SW480 (cell line): Measurements from ENCODE around the gene KCNQ1OT1.
"Not testable (repeated sequence)": the region's sequence is repeated elsewhere in the genome, so short reads cannot be mapped to it uniquely, and the experiment has no call there.

Experiments used
- DNase-seq: peaks from one replicate; pipeline ENCODE4 v3.0.0-alpha.2; 2016; ENCODE audit warnings: low spot score

The KCNQ1OT1 gene

DNA sequence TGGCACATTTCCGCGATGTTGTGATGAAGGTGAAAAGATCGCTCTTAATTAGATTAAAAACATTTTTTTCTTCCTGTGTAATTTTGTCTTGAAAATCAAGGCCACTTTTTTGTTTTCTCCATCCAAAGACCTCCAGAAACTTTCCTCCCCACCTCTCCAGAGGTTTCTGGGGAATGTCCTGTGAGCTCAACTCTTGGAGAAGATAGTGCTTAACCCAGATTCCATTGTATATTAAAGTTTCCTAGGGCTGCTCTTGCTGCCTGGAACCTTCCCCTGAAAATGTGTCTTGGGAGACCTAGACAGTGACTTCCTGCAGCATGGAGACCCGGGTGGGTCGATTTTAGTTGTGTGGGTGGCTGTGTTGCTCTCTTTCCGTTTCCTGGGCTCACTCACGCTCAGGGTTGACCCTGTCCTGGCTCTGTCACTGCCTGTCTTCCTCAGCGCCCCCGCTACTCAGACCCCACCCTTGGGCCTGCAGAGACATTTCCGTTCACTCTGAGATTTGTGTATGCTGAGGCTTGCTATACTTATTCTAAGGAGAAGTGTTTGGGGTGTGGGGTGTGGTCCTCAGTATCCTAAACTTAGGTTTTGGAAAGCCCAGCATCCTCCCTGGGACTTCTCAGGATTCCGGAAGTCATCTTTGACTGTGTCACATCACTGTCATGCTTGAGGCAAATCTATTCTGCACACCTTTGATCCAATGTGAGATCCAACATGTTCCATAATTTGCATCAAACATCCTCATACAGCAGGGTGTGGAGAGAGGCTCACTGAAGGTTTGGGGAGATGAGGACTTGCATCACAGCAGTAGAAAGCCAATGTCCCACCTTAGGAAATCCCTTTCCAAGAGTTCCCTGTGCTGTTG is 47.2 kb downstream of the KCNQ1OT1 start:
- DNase-seq: no peak

DNA sequence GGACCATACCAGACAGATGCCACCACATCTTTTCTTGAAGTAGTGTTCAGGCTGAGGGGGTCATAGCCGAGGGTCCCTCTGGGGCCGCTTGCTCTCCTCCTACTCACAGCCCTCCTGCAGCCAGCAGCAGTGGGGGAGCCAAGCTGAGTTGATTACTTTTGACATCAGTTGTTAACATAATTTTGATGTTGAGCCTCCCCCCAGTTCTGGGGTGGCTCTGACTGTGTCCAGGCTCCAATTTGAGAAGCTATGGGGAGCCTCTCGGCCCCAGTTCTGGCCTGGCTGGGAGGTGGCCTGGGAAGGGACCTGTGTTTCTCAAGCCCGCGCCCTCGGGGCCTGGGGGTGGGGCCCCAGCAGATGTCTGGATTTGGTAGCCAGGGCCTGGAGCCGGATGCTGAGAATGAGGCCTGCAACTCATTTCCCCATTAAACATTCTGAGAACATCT is 47.9 kb downstream of the KCNQ1OT1 start:
- DNase-seq: no peak

DNA sequence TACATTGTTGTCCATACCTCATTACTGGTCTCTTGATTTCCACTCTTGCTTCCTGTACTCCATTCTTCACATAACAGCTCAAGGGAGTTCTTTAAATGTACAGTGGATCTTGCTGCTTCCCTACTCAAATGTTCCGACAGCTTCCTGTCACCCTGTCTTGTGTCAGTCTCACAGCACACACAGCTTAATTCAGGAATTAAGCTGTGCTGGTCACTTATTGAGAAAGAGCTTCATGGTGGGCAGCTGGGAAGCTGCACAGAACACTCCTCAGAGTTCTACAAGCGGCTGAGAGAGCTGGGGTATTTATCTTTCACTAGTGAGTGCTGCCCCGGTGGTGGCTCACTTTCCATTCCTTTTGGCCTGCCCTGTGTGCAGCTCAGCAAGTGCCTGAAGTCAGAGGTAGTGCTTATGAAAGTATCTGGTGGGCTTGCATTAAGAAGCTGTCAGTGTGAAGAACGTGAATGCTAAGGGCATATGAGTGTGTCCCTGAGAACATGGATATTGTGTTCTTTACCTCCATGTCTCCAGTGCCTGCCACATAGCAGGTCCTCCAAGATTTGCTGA is 48.7 kb downstream of the KCNQ1OT1 start:
- no peak for DNase-seq

DNA sequence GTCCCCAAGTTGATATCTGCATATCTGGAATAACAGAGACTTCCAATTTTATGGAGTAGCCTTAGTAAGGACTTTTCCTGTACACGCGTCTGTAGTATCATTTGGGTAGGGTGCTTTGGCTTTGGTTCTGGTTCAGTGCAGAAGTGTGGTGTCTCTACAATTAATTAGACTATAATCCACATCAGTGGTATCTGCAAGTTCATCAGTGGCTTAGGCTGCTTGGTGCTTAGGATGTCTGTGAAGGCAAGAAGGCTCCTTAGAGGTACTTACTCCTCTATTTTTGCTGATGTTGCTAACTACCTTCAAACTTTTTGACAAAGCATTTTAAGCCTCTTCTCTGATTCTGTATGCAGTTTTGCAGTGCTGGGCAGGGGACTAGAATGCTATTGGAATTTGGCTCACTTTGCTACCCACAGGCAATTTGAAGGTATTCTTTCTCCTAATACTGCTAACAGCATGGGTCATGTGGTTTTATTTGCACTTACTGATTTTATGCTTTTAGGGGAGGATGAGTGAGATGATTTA is 49.4 kb downstream of the KCNQ1OT1 start:
- DNase-seq: no peak

DNA sequence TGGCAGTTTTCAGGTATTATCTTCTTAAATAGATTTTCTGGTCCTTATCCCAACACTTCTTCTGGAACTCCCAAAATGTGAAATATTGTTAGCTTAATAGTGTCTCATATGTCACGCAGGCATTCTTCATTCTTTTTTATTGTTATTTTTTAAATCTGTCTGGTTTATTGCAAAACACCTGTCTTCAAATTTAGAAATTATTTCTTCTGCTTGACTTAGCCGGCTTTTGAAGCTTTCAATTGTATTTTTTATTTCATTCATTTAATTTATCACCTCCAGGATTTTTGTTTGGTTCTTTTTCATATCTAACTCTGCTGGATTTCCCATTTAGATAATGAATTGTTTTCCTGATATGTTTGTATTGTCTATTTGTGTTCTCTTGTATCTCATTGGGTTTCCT is 49.9 kb downstream of the KCNQ1OT1 start:
- DNase-seq: no peak

DNA sequence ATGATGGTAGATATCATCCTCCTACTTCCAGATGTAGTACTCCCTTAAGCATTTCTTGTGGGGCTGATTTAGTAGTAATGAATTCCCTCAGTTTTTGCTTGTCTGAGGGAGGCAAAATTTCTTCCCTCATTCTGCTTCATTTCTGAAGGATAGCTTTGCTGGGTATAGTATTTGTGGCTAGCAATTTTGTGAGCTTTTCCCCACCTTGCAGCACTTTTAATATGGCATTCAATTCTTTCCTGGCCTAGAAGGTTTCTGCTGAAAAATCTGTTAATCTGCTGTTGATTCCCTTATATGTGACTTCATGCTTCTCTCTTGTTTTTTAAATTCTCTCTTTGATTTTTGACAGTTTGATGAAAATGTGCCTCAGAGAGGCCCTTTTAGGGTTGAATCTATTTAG is 50.4 kb downstream of the KCNQ1OT1 start:
- DNase-seq: no peak

DNA sequence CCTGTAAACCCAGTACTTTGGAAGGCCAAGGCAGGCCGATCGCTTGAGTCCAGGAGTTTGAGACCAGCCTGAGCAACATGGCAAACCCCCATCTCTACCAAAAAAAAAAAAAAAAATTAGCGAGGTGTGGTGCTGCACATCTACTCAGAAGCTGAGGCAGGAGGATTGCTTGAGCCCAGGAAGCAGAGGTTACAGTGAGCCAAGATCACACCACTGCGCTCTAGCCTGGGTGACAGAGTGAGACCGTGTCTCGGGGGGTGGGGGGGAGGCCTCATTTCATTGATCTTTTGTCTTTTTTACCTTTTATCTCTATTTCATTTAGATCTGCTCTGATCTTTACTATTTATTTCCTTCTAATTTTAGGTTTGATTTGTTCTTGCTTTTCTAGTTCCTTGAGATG is 51.8 kb downstream of the KCNQ1OT1 start:
- DNase-seq: no peak

DNA sequence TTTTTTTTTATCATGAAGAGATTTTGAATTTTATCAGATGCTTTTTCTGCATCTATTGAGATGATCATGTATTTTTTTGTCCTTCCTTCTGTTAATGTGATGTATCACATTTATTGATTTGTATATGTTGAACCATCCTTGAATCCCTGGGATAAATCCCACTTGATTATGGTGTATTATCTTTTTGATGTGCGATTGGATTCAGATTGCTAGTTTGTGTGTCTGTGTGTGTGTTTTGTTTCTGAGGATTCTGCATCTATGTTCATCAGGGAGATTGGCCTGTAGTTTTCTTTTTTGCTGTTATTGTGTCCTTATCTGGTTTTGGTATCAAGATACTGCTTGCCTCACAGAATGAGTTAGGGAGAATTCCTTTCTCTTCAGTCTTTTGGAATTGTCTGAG is 52.6 kb downstream of the KCNQ1OT1 start:
- no peak for DNase-seq

DNA sequence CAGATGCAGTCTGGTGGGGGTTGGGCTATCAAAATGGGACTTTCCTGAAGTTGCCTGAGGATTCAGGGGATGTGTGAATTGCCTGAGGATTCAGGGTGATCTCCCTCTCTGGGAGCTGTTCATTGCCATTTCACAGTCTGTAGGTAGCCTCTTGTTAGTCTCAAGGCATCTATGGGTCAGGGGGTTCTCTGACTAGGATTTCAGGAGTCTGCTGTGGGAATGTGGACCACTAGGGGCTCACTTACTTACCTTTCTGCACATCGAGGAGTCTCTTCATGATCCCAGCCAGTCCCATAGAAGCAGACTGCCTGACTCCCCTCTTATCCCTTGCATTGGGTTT is 54.0 kb downstream of the KCNQ1OT1 start:
- no peak for DNase-seq

DNA sequence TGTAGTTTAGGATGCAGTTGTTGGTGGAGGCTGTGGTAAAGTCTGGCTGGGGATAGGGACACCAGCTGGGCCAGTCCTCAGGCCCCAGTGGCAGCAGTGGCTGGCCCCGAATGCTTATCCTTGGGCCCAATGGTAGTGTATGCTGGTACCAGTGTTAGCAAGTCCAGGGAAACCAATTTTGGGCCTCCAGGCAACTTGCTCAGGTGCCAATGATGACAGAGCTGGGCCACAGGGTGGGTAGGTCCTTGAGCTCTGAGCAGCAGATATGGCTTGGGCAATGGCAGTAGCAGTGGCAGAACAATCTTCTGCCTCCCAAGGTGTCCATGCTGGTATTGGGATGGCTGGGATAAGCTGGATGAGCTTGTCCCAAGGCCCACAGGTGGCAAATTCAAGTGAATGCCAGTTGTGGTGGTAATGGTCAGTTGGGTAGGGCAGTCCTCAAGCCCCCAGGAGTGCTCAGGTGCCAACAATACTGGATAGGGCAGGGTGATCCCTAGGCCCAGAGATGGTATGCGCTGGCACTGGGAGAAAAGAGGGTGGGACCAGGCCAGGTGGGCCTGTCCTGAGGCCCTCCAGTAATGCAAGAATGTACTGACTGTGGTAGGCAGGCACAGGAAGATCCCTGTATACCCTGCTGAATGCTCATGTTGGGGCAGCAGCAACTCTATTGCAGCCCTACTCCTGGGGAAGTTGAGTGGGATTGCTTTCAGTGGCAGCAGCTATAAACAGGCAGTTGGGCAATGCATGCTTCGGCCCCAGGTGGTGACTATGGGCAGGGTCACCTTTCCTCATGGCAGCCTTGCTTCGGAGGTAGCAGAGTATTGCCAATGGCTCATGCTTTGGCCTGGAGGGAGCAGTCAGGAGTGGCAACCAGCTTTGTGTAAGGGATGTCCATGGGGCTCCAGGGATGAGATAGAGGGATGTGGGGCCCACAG is 54.7 kb downstream of the KCNQ1OT1 start:
- no peak for DNase-seq

DNA sequence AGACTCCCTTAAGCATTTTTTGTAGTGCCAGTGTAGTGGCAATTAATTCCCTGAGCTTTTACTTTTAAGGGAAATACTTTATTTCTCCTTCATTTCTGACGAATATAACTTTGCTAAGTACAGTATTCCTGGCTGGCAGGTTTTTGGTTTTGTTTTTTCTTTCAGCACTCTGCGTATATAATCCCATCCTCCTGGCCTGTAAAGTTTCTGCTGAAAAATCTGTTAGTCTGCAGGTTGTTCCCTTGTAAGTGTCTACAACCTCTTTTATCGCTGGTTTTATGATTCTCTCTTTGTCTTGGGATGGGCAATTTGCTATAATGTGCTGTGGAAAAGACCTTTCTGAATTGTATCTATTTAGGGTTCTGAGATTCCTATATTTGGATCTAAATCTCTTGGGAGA is 56.0 kb downstream of the KCNQ1OT1 start:
- DNase-seq: no peak

DNA sequence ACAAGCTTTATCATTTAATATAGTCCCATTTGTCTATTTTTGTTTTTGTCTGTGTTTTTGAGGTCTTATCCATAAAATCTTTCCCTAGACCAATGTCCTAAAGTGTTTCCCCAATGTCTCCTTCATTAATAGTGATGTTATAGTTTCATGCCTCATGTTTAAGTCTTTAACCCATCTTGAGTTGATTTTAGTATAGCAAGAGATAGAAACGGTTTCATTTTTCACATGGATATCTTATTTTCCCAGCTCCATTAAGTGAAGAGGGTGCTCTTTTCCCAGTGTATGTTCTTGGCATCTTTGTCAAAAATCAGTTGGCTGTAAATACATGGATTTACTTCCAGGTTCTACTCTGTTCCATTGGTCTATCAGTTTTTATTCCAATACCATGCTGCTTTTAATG is 58.2 kb downstream of the KCNQ1OT1 start:
- no peak for DNase-seq

DNA sequence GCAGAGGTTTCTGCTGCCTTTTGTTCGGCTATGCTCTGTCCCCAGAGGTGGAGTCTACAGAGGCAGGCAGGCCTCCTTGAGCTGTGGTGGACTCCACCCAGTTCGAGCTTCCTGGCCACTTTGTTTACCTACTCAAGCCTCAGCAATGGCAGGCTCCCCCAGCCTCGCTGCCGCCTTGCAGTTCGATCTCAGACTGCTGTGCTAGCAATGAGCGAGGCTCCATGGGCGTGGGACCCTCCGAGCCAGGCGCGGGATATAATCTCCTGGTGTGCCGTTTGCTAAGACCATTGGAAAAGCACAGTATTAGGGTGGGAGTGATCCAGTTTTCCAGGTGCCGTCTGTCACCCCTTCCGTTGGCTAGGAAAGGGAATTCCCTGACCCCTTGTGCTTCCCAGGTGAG is 60.0 kb downstream of the KCNQ1OT1 start:
- not testable (repeated sequence) for DNase-seq

DNA sequence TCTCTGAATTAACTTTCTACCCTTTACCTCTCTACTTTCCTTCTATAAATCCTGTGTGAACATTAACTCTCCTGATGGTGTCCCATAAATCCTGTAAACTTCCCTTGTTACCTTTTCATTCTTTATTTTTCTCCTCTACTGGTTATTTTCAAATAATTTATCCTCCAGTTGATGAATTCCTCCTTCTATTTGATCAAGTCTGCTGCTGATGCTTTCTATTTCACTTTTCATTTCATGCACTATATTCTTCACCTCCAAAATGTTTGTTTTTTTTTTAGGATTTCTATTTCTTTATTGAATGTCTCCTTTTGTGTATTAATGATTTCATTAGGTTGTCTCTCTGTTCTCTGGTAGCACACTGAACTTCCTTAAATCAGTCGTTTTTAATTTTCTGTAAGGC is 68.6 kb downstream of the KCNQ1OT1 start:
- no peak for DNase-seq

DNA sequence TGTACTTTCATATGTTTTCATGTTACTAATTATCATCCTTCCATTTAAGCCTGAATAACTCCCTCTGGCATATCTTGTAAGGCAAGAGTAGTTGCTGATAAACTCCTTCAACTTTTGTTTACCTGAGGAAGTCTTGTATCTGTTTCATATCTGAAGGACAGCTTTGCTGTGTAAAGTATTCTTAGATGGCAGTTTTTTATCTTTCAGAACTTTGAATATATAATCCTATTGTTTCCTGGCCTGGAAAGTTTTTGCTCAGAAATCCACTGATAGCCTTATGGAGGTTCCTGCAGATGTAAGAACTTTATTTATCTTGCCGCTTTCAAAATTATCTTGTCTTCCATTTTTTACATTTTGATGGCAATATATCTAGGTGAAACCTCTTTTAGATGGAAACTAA is 69.1 kb downstream of the KCNQ1OT1 start:
- no peak for DNase-seq

DNA sequence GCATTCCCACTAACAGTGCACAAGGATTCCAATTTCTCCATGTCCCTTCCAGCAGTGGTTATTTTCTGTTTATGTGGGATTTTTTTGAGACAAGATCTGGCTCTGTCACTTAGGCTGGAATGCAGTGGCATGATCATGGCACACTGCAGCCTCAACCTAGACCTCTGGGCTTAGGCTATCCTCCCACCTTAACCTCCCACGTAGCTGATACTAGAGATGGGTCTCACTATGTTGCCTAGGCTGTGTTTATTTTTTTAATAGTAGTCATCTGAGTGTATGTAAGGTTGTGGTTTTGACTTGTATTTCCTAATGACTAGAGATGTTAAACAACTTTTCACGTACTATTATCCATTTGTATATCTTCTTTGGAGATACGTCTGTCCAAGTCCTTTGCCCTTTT is 74.6 kb downstream of the KCNQ1OT1 start:
- DNase-seq: no peak

DNA sequence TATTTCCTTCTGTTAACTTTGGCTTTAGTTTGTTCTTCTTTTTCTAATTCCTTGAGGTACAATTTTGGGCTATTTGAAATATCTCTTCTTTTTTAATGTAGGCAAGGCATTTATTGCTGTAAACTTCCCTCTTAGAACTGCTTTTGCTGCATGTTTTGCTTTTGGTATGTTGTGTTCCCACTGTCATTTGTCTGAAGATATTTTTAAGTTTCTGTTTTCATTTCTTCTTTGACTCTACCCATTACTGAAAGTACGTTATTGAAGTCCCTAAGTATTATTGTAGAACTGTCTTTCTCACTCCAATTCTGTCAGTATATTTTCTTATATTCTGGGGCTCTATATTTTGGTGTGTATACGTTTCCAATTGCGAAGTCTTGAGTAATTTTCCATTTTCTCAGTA is 77.9 kb downstream of the KCNQ1OT1 start:
- no peak for DNase-seq

DNA sequence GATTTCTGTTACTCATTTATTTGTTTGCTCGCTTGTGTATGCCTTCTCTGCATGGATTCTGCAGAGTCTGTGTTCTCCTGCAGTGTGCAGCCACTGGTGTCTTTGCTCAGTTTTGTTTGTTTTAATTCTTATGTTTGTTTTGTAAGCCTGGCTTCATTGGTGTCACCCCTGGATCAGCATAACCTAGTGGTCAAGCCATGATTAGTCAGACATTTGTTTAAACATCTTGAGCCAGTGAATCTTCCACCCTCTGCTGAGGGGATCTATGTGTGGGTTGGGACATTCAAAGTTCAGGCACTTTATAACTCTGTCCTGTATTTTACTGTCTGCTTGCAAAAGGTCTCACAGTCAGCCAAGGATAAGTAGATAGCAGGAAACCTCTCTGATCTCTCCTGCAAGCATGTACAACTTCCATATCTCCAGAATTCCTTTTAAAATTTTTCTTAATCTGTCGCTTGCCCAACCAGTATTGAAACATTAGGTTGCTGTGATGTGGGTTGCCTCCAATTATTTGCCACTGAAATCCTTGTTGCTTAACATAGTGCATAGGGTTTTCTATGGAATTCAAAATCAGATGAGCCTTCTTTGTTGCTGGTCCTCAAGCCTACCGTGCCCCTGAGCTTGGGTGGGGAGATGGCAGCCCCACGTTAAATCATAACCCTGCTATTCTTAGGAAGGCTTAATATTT is 86.8 kb downstream of the KCNQ1OT1 start:
- peak; percentile 38 for DNase-seq

DNA sequence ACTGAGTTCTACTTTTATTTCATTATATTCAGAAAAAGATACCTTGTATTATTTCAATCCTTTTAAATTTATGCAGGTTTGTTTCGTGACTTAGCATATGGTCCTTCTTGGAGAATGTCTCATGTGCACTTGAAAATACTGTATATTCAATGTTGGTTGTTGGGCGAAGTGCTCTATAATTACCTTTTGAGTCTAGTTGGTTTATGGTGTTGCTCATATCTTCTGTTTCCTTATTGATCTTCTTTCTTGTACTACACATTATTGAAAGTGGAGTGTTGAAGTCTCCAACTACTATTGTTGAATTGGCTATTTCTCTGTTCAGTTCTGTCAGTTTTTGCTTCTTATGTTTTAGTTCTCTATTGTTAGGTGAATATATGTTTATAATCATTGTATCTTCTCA is 90.4 kb downstream of the KCNQ1OT1 start:
- DNase-seq: no peak

DNA sequence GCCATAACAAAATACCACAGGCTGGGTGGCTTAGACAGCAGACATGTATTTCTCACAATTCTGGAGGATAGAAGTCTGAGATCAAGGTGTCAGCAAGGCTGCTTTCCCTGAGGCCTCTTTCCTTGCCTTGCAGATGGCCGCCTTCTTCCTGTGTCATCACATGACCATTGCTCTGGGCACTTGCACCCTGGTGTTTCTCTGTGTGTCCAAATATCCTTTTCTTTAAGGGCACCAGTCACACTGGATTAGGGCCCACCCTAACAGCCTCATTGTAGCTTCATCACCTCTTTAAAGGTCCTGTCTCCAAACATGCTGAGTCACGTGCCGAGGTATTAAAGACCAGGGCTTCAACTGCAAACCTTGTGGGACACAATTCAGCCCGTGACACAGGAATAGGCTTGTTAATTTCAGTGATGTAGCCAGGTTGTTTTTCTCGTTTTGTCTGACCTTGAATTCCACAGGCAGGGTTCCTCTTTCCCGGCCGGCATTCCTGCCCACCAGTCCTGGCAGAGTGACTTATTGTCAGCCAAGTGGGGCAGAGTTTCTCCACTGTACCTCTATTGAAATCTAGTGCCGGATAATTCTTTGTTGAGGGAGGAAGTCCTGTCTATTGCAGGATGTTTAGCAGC is 100.1 kb downstream of the KCNQ1OT1 start:
- no peak for DNase-seq

DNA sequence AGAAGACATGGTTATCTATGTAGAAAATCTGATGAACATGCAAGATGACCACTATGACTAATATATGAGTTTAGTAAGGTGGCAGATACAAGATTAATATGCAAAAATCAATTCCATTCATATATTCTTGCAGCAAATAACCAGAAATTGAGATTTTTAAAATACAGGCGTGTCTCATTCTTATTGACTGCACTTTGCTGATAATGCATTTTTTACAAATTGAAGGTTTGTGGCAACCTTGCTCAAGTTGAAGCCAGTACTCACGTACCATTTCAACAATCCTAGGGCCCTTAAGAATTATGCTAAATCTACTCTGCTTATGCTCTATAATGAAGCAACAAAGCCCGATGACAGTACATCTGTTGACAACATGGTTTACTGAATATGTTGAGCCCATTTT is 104.6 kb downstream of the KCNQ1OT1 start:
- no peak for DNase-seq

DNA sequence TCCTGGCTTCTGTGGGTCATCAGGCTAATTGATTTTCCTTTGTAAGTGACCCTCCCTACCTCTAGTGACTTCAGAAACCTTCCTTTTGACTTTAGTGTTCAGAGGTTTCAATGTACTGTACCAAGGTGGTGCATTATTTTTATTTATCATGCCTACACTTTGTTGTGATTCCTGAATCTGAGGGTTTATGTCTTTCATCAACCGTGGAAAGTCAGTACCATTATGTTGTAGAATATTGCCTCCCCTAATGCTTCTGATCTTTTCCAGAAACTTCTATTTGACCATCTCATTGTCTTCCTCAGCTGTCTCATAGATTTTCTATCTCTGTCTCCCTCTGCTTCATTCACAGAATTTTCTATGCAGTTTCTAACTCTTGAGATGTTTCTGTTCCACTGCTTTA is 105.5 kb downstream of the KCNQ1OT1 start:
- DNase-seq: no peak
